Breast epithelium (tissue), 3 donors: ENCODE data around the gene PML.

Experiments
- CTCF ChIP-seq, 3 donors: fragments of 450-650 bp; IDR thresholded peaks; one replicate each; pipeline ENCODE4 v1.5.1; 2016 to 2017; ENCODE audit warnings: antibody characterized with exemption in 3 of 3, mild to moderate bottlenecking in 3 of 3, moderate library complexity in 3 of 3
- POLR2AphosphoS5 ChIP-seq, 3 donors: sonication (generic); formaldehyde crosslinking; IDR thresholded peaks; one replicate each; pipeline ENCODE4 v1.6.1; 2017; ENCODE audit warnings: antibody characterized with exemption in 3 of 3

GRCh38 chr15:74062671-74063070 is 68.2 kb downstream of the PML start:
- no peak for TF ChIP-seq CTCF (IDR thresholded peaks at IDR 0.05)
- TF ChIP-seq POLR2AphosphoS5 (IDR thresholded peaks at IDR 0.05): no peak
